HEK293T (cell line): ENCODE results near the gene THSD4.
A peak's percentile ranks its signal among the peaks of the same experiment; 100 is the strongest.

Experiments used
- BHLHE40 ChIP-seq: fragments of 450-650 bp; IDR thresholded peaks from 2 replicates; pipeline ENCODE4 v1.6.1; 2016; ENCODE audit warnings: mild to moderate bottlenecking, moderate library complexity, borderline replicate concordance
- CTBP1 ChIP-seq: fragments of 450-650 bp; IDR thresholded peaks from 2 replicates; pipeline ENCODE4 v1.6.1; 2016; ENCODE audit warnings: borderline replicate concordance
- ELF4 ChIP-seq: fragments of 450-650 bp; IDR thresholded peaks from 2 replicates; pipeline ENCODE4 v1.6.1; 2017; ENCODE audit warnings: antibody characterized with exemption
- FOXA1 ChIP-seq: fragments of 450-650 bp; IDR thresholded peaks from 2 replicates; pipeline ENCODE4 v1.6.1; 2016; ENCODE audit warnings: mild to moderate bottlenecking
- FOXK2 ChIP-seq: fragments of 450-650 bp; IDR thresholded peaks from 2 replicates; pipeline ENCODE4 v1.6.1; 2016; ENCODE audit warnings: mild to moderate bottlenecking
- FOXM1 ChIP-seq: fragments of 450-650 bp; IDR thresholded peaks from 2 replicates; pipeline ENCODE4 v1.6.1; 2017; ENCODE audit warnings: mild to moderate bottlenecking, borderline replicate concordance
- HDGF ChIP-seq: fragments of 450-650 bp; IDR thresholded peaks from 2 replicates; pipeline ENCODE4 v1.6.1; 2017; ENCODE audit warnings: antibody characterized with exemption, borderline replicate concordance
- L3MBTL2 ChIP-seq: fragments of 450-650 bp; conservative IDR thresholded peaks from 2 replicates; pipeline ENCODE4 v1.6.1; 2016; ENCODE audit warnings: mild to moderate bottlenecking
- NFRKB ChIP-seq: fragments of 450-650 bp; IDR thresholded peaks from 2 replicates; pipeline ENCODE4 v1.6.1; 2016; ENCODE audit warnings: mild to moderate bottlenecking, moderate library complexity
- SP1 ChIP-seq: fragments of 450-650 bp; IDR thresholded peaks from 2 replicates; pipeline ENCODE4 v1.6.1; 2017
- SUZ12 ChIP-seq: fragments of 450-650 bp; IDR thresholded peaks from 2 replicates; pipeline ENCODE4 v1.6.1; 2016; ENCODE audit warnings: mild to moderate bottlenecking
- TARDBP ChIP-seq: fragments of 450-650 bp; IDR thresholded peaks from 2 replicates; pipeline ENCODE4 v1.6.1; 2016
- ZNF384 ChIP-seq: fragments of 450-650 bp; IDR thresholded peaks from 2 replicates; pipeline ENCODE4 v1.6.1; 2016
- TF ChIP-seq, protein P1 (sequence below): fragments of 450-650 bp; IDR thresholded peaks from 2 replicates; pipeline ENCODE4 v1.6.1; 2016

DNA sequence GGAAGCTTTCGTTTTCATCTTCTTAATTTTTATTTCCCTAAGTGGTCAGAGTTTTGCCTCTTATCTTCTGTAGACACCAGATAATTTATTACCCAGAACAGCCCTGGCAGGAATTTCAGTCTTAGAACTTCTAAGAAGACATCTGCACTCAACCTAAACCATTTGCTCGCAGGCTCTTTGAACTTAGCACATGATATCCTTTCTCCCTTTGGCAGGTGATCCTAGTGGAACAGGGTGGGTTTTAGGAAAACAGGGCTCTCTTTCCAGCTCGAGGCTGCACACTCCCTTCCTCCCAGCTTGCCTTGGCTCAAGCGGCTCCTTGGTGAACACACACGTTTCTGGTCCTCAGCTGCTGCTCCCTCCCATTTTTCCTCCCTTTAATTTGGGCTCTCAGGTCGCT, 116.5 kb downstream of the THSD4 start:
- TF ChIP-seq FOXK2: no peak
- TF ChIP-seq SUZ12: no peak
- no peak for TF ChIP-seq ELF4
- no peak for TF ChIP-seq SP1
- TF ChIP-seq NFRKB: no peak
- no peak for TF ChIP-seq HDGF
- no peak for TF ChIP-seq L3MBTL2
- no peak for TF ChIP-seq TARDBP
- TF ChIP-seq BHLHE40: no peak
- TF ChIP-seq FOXA1: no peak
- TF ChIP-seq FOXM1: no peak
- no peak for TF ChIP-seq CTBP1
- TF ChIP-seq, protein P1, sequence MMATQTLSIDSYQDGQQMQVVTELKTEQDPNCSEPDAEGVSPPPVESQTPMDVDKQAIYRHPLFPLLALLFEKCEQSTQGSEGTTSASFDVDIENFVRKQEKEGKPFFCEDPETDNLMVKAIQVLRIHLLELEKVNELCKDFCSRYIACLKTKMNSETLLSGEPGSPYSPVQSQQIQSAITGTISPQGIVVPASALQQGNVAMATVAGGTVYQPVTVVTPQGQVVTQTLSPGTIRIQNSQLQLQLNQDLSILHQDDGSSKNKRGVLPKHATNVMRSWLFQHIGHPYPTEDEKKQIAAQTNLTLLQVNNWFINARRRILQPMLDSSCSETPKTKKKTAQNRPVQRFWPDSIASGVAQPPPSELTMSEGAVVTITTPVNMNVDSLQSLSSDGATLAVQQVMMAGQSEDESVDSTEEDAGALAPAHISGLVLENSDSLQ: 0 out of 2 replicates have a peak, but pooled peaks have one; percentile 13
- TF ChIP-seq ZNF384: no peak
